GM04504 (cell line): ENCODE data around the gene CEP89.
"Not testable (repeated sequence)": the region's sequence is repeated elsewhere in the genome, so short reads cannot be mapped to it uniquely, and the experiment has no call there.

Experiments used
- DNase-seq: peaks from one replicate; pipeline ENCODE4 v3.0.0-alpha.2; 2012; ENCODE audit warnings: low read depth

CEP89 gene

DNA sequence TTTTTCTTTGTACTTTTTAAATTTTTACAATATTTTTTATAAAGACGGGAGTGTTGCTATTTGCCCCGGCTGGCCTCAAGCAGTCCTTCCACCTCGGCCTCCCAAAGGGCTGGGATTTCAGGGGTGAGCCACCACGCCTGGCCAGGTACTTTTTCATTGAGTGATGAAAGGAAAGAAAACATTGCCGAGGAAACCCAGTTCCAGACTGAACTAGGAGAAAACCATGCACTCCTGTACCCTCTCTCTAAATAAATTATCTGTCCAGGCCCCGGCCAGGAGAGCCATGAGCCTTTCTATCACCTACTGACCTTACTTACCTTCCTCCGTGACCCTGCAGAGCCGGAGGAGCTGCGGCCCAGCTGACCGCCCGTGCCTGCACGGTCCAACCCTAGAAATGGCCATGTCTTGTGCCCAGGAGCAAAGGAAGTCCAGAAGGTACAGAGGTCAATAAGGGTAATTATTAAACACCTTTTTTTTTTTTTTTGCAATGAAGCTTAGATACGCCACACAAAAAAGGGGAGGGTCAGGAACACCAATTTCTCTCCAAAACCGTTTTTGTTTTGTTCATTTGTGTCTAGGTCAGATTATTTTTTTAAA, 102.3 kb downstream of the CEP89 start, which contains the start of gene SLC7A9:
Gene SLC7A9, minus strand, starts transcription at position 399 of the 597 bp plus-strand sequence. CDS start 1,233 bp downstream, outside the sequence.
- no peak for DNase-seq

DNA sequence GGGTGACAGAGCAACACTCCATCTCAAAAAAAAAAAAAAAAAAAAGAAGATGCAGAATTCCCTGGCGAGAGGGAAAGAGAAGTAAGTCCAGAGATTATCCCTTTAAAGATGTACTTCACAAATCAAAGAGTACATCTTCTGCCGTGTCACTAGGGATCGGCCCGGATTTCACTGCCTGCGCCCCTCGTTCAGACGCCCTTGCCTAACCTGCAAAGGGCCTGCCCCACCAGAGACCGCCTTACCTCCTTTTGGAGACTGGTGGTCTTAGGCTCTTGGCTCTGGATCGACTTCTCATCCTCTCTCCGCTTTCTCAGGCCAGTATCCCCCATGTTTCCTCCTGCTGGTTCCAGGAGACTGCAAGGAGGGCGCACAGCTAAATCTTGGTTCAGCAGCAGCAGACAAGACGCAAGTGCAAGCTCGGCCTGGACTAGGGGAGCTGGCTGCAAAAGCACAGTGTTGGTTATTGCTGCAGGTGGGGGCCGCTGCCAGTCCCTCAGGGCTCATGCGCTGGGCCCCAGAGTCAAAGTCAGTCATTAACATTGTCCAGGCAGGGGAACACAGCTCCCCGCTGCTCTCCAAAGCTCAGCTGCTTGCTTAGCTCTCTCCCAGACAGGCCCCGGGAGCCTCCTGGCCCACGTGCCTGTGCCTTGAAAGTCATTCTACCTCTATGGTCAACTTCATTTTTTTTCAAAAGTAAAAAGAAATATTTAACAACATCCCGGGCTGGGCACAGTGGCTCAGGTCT, 103.4 kb downstream of the CEP89 start:
- DNase-seq, result no peak

DNA sequence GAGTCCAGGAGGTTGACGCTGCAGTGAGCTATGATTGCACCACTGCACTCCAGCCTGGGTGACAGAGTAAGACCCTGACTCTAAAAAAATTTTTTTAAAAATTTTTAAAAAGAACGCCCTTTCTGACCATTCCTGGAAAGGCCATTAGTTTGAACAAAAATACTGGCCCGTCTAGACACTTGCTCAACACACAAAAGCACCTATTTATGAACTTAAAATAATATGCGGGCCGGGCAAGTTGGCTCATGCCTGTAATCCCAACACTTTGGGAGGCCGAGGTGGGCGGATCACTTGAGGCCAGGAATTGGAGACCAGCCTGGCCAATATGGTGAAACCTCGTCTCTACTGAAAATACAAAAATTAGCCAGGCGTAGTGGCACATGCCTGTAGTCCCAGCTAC, 104.3 kb downstream of the CEP89 start:
- not testable (repeated sequence) for DNase-seq

DNA sequence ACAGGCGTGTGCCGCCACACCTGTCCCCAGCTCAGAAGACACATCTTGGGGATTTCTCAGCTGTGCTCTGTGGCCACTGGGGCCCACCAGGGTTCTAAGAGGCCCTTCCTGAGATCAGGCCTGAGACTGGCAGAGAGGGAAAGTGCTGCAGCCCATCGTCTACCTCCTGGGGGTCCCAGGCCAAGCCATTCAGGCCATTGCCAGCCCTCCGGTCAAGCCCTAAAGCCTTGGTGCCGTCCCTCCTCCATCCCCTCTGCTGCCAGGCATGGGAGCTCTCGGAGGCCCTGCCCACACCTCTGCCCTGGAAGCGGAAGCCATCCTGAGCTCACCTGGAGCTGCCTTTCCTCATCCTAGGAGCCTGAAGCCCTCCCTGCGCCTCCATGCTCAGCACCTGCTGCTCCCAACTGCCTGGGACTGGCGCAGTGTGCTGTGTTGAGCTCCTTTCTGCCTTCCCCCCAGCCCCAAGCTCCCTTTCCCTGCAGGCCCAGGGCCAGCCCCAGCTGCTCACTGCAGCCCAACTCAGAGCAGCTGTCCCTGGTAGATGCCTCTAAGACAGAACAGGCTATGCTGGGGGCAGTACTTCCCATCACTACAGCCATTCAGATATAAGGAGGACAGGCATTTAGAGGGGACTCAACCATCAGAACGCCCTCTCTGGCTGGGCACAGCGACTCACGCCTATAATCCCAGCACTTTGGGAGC, 105.0 kb downstream of the CEP89 start:
- no peak for DNase-seq

DNA sequence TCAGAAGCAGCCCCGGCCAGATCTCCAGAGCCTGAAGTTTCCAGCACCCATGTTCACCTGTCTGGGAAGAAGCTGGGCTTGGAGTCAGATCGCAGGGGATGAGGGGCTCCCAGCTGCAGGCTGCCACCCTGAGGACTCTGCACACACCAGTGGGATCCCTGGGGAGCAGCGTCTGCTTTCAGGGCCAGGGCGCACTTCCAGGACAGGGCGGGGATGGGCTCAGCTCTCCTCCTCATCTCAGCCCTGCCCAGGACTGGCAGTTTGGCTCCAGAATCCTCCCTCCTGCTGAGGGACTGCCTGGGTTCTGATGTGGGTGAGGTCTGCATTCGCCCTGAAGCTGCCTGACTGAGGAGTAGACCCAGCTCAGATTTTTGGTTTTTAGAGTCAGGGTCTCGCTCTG, 105.7 kb downstream of the CEP89 start:
- no peak for DNase-seq

DNA sequence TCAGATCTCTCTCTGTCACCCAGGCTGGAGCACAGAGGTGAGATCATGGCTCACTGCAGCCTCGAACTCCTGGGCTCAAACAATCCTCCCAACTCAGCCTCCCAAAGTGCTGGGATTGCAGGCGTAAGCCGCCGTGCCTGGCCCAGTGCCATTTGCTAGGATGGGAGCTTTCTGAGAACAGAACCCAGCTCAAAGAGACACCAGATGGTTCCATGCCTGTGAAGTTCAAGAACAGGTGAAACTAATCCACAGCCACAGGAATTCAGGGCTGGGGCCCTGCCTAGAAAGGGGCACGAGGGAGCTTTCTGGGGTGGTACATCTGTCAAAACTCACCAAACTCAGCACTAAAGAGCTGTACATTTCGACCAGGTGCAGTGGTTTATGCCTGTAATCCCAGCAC, 106.4 kb downstream of the CEP89 start:
- no peak for DNase-seq

DNA sequence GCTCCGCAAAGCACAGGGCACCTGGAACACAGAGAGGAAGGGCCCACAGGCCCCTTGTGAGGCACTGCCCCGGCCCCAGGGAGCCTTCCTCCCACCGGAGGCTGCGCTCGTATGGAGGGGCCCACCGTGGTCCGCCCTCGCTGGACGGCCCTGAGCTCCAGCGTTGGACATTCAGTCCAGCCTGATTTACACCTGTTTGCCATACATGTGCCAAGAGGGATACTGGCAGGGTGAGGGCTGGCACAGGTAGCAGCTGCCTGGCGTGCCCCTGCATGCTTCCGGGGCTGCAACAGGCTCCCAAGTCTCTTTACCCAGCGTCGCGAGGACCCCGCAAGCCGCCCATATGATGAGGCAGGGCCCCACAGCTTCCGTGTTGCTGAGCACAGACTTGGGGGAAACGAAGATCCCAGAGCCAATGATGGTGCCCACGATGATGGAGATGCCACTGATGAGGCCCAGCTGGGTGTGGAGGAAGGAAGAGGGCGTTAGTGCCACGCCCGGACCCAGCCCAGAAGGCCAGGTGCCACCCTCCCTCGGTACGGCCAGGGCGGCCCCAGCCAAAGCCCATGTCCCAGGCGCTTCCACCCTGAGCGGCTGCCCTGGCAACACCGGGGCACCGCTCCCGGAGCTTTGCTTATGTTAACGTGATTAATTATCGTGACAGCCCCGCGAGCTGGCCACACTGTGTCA, 107.3 kb downstream of the CEP89 start:
- DNase-seq, result no peak

DNA sequence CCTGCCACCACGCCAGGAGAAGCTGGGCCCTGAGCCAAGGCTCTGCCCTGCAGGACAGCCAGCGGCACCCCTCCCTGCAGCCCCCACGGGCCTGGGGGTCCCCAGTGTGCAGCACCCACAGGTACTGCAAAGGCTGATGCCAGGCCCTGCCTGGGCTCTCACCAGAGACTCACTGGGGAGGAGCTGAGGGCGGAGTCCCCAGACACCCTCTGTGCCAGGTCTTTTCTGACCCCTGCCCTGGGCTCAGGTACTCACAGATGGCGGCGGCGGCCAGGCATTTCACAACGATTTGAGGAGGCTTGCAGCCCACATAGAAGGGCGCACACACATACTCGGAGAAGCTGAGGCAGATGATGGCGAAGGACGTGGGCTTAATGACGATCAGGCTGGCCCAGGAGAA, 107.9 kb downstream of the CEP89 start:
- no peak for DNase-seq

DNA sequence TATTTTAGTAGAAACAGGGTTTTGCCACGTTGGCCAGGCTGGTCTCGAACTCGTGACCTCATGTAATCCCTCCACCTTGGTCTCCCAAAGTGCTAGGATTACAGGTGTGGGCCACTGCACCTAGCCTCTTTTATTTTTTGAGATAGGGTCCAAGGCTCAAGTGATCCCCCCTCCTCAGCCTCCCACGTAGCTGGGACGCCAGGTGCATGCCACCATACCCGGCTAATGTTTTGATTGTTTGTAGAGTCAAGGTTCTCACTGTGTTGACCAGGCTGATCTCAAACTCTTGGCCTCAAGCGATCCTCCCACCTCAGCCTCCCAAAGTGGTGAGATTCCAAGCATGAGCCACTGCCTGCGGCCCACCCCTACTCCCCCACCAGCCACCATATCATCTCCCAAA, 108.5 kb downstream of the CEP89 start:
- no peak for DNase-seq

DNA sequence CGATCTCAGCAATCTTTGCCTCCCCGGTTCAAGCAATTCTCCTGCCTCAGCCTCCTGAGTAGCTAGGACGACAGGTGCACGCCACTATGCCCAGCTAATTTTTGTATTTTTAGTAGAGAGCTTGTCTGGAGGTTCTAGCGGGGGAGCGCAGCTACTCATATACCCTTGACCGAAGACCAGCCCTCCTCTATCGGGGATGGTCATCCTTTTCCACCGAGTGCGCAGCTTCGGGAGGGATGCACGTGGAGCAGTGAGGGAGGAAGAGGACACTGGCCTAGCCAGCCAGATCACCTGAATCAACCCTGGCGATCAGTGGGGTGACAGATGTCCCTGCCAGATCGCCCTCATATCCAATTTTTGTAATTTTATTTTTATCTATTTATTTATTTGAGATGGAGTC, 109.0 kb downstream of the CEP89 start:
- DNase-seq, result no peak

DNA sequence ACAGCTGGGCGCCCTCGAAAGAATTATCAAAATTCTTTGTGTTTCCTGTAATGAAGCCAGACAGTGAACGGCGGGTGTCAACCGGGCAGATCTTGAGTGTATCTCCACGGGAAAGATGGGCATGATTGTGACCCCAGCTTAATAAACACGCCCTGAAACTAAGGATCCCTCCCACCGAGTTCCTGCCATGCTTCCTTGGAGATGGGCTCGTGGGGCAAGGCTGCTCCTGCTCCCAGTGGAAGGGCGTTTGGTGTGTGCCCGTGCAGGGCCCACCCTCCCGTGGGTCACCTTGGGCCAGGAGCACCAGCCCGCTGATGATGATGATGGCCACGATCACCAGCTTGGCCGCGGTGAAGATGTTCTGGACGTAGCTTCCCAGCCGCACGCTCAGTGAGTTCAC, 109.6 kb downstream of the CEP89 start:
- DNase-seq, result no peak

DNA sequence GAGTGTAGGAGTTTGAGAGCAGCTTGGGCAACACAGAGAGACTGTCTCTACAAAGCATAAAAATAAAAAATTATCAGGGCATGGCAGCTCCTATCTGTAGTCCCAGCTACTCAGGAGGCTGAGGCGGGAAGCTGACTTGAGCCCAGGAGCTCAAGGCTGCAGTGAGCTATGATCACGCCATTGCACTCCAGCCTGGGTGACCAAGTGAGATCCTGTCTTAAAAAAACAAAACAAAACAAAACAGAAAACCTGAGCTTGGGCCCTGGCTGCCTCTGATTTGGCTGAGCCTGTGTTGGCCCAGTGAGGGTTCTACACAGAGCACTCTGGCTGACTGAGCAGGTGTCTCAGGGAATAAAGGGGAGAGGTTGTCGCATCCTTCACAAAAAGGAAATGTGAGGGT, 110.2 kb downstream of the CEP89 start:
- DNase-seq, result no peak

DNA sequence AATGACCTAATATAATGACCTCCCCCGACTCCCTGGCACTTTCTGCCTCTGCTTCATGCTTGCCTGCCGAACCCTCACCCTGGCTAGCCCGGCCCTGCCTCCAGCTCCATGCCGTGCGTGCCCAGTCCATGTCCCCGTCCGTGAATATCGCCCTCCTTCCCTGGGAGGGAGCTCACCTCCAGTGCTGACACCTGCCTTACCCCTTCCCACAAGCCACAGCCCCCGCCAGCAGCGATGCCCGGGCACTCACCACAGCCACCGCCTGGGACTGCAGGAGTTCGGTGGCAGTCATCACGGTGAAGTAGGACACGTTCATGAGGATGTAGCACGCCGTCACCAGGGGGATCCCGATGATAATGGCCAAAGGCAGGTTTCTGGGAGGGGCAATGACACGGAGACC, 112.2 kb downstream of the CEP89 start:
- DNase-seq, result no peak

DNA sequence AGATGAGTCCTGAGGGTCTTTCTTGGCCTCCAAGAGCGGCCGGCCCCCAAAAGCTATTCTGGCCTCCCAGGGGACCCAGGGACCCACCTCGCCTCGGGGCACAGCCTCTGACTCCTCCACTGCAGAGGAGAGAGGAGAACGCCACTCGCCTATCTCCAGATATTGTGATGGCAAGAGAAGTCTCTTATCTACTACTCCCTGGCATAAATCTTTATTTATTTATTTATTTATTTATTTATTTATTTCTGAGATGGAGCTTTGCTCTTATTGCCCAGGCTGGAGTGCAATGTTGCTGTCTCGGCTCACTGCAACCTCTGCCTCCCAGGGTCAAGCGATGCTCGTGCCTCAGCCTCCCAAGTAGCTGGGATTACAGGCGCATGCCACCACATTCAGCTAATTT, 113.2 kb downstream of the CEP89 start:
- DNase-seq, result no peak

DNA sequence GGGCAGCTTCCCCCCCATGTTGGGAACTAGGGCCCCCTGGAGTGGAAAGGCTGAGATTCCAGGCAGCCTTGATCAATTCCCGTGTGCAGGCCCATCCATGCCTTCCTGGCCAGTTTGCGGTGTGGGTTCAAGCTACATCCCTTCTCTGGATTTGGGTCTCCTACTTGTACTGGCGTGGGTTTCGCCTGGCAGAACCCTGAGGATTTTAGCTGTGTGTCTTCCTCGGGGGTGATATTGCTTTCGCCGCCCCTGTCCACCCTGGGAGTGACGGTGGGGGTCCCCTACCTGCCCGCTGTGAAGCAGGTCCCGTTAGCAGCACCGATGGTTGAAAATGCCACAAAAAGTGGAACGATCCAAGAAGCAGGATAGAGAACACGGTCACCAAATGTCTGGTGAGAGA, 113.6 kb downstream of the CEP89 start:
- DNase-seq, result no peak

DNA sequence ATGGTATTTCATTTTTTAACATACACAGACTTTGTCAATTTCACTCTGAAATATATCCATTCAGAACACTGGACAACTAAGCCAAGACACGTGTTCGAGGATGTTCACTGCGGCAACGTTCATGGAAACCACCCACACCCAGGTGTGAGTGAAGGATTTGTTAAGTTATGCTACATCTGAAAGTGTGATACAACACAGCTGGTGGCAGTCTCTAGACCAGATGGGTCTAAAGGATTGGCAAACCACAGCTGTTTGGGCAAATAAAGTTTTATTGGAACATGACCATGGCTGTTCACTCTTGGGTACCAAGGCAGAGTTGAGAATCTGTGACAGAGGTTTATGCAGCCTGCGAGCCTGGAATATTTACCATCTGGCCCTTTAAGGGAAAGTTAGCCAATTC, 114.2 kb downstream of the CEP89 start:
- no peak for DNase-seq

DNA sequence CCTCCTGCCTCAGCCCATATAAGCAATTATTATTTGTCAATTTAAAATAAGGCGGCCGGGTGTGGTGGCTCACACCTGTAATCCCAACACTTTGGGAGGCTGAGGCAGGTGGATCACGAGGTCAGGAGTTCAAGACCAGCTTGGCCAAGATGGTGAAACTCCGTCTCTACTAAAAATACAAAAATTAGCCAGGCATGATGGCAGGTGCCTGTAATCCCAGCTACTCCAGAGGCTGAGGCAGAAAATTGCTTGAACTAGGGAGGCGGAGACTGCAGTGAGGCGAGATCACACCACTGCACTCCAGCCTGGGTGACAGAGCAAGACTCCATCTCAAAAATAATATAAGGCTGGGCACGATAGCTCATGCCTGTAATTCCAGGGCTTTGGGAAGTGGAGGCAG, 114.9 kb downstream of the CEP89 start:
- not testable (repeated sequence) for DNase-seq

DNA sequence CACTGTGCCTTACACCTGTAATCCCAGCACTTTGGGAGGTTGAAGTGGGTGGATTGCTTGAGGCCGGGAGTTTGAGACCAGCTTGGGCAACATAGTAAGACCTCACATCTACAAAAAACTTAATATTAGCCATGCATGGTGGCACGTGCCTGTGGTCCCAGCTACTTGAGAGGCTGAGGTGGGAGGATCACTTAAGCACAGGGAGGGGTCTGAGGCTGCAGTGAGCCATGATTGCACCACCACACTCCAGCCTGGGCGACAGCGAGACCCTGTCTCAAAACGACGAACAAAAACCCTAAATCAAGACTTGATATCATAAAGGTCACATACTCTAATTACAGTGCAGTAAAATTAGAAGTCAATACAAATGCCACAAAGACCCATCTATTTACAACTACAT, 119.5 kb downstream of the CEP89 start:
- no peak for DNase-seq

DNA sequence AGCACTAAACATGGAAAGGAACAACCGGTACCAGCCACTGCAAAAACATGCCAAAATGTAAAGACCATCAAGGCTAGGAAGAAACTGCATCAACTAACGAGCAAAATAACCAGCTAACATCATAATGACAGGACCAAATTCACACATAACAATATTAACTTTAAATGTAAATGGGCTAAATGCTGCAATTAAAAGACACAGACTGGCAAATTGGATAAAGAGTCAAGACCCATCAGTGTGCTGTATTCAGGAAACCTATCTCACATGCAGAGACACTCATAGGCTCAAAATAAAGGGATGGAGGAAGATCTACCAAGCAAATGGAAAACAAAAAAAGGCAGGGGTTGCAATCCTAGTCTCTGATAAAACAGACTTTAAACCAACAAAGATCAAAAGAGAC, 123.7 kb downstream of the CEP89 start:
- not testable (repeated sequence) for DNase-seq

DNA sequence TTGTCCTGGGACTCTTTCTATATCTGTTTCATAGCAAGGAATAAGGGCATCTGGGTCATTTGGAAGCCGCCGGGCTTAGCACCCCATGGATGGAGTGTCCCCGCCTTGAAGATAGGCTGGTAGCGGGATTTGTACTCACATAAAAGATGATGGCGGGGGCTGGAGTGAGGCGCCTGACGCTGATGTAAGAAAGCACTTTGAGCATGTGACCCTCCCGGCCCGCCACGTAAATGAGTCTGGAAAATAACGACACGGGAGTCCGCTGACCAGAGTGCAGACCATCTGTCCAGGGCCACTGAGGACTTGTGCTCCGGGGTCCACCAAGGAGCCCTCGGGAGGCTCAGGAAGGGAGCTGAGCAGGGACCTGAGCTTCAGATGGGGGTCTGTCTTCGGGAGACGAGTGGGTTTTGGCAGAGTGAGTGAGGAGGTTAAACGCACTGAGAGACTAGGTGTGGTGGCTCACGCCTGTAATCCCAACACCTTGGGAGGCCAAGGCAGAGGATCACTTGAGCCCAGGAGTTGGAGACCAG, 128.0 kb downstream of the CEP89 start:
- no peak for DNase-seq

DNA sequence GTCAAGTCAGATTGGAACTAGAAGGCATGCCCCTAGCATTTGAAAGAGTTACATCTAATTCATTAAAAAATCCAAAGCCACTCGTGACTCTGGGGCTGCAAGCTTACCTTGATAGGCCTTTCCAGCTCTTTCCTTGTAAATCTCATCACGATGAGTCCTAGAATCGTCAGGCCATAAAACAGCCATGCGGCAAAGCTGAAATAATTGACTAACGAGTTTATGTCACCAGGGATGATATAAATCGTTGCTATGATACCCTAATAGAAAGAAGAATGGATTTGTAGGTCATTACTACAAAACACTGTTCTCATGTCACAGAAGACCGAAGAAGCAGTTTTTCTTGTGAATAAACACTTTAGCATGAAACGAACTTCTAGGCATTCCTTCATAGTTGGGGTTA, 129.7 kb downstream of the CEP89 start:
- no peak for DNase-seq

DNA sequence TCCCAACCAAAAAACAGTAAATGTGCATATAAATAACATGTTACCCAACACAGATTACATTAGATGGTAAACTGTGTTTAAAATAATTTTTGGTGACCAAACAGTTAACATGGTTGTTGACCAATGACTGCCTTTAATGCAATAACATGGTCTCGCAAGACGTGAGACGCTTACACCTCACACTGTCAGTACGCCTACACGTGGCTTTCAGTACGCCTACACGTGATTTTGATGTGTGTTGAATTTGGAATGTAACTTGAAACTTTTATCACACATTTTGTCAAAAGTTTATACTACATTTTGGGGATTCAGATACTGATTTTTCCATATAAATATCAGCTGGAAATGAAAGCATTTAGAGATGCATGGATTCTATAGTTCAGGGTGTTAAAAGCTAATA, 134.2 kb downstream of the CEP89 start:
- DNase-seq, result no peak
